GM18499 (cell line): ENCODE results near the gene NKD2.
"Not testable (repeated sequence)": the region's sequence is repeated elsewhere in the genome, so short reads cannot be mapped to it uniquely, and the experiment has no call there.

Source experiments
- ATAC-seq: cut with Tn5 transposase; IDR thresholded peaks from one replicate; pipeline ENCODE4 v1.9.1; 2021; ENCODE audit warnings: moderate number of reproducible peaks; ENCODE audit not compliant: insufficient read depth, unreplicated experiment

The NKD2 gene

GRCh38 chr5:1054018-1054798 lies 45.6 kb downstream of the NKD2 start:
- ATAC-seq = no peak

- no peak for ATAC-seq
Measured at GRCh38 chr5:1054799-1055775, 46.5 kb downstream of the NKD2 start.

- no peak for ATAC-seq
Measured at GRCh38 chr5:1055896-1056610, 47.5 kb downstream of the NKD2 start.

DNA sequence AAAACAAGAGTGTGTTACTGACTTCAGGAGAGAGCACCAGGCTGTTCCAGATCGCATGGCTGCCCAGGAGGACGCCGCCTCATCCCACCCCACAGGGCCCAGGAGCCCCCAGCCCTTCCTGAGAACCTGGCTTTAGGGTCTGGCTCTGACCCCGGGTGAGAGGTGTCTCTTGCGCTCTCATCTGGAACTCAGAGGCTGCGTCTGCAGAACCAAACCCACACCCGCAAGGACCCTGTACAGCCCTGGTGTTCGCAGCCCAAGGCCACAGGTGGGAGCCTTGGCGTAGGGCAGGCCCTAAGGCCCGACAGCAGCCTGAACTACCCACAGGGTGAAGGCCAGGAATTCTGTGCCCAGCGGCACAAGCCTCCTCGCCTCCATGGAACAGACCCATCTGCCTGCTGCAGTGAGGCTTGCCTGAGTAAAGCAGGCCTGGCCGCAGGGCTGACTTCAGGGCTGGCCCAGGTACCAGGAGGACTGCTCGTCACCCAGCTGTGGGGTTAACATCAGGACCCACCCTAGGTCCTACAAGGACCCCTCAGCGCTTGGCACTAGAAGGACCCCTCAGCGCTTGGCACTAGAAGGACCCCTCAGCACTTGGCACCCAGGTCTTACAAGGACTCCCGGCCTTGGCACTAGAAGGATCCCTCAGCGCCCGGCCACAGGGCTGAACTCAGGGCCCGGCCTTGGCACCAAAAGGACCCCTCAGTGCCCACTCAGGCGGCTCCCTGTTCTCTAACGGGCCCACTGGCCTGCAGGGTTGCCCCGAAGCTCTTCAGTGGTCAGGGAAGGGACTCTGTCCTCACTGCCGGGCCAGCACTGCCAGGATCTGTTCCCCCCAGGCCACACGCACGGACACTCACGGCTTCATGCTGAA lies 48.2 kb downstream of the NKD2 start:
- ATAC-seq = no peak

- ATAC-seq = no peak
Measured at GRCh38 chr5:1057485-1058082, 49.0 kb downstream of the NKD2 start.

GRCh38 chr5:1058083-1058945 lies 49.7 kb downstream of the NKD2 start:
- no peak for ATAC-seq

GRCh38 chr5:1058988-1059883 lies 50.6 kb downstream of the NKD2 start:
- ATAC-seq = no peak

DNA sequence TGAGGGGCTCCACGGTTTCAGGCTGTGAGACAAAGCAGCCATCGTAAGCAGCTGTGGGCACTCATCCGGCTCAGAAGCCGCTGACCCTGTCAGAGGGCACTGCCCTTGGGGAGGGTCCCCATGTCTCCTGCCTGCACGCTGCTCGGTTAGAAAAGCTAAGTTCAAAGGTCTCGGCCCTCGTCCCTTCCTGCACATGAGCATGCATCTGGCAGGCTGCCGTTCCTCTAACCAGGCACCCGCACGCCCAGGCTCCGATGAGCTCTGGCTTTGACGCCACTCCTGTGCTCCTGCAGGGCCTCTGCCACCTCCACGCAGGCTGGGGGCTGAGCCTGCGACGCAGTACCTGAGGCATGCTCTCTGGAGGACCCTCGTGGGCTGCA lies 51.3 kb downstream of the NKD2 start:
- no peak for ATAC-seq

- no peak for ATAC-seq
Measured at GRCh38 chr5:1060535-1060981, 52.0 kb downstream of the NKD2 start.

DNA sequence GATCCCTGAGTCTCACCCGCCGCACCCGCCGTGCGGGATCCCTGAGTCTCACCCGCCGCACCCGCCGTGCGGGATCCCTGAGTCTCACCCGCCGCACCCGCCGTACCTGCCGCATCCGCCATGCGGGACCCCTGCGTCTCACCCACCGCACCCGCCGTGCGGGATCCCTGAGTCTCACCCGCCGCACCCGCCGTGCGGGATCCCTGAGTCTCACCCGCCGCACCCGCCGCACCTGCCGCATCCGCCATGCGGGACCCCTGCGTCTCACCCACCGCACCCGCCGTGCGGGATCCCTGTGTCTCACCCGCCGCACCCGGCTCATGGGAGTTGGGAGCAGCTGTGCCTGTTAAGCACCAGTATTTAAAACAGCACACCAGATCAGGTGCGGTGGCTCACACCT lies 52.7 kb downstream of the NKD2 start:
- not testable (repeated sequence) for ATAC-seq

DNA sequence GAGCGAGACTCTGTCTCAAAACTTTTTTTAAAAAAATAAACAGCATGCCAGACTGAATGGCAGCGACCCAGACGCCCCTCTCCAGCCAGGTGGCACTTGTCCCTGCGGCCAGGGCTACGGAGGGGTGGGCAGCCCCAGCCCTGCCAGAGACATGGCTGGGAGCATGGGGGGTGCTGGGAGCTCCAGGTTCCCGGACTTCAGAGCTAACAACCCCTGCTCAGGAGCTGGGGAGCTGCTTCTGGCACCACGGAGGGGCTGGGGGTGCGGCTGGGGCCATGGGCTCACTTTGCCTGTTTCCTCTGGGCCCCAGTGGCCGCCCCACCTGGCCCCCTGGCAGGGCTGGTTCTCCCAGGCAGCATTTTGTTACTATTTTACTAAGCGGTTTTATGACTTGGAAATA lies 53.3 kb downstream of the NKD2 start:
- no peak for ATAC-seq

GRCh38 chr5:1062761-1063568 lies 54.4 kb downstream of the NKD2 start:
- ATAC-seq = no peak

GRCh38 chr5:1063661-1064382 lies 55.2 kb downstream of the NKD2 start:
- ATAC-seq = no peak

GRCh38 chr5:1064383-1065142 lies 56.0 kb downstream of the NKD2 start:
- no peak for ATAC-seq

- ATAC-seq = no peak
Measured at GRCh38 chr5:1065143-1065750, 56.6 kb downstream of the NKD2 start.
